GM12878 (cell line): ENCODE results near the gene TXNL4A. TPM values are rescaled to one million over a fixed set of nuclear protein-coding genes. Genes with fewer than 3 reads are reported as not detected.

ENCODE experiments used
- ATAC-seq: fragments of 200-7000 bp; cut with Tn5 transposase; 3 replicates; pipeline ENCODE4 v1.9.1; 2020; ENCODE audit warnings: mild to moderate bottlenecking, moderate library complexity
- BruUV-seq: library from RNA; stranded (reverse); fragments of 400-500 nt; replicated peaks from 2 replicates; lab custom pipeline; 2021; lab: Mats Ljungman, UMichigan
- CTCF ChIA-PET: fragments of 300-600 bp; sonication (Branson Sonifier 250); formaldehyde crosslinking; extraction: SDS; loops from one replicate; lab custom pipeline; 2021; ENCODE audit warnings: inconsistent platforms; lab: Yijun Ruan, JAX
- POLR2A ChIA-PET: fragments of 350-600 bp; formaldehyde crosslinking; extraction: SDS; loops from one replicate; lab custom pipeline; 2021; ENCODE audit warnings: inconsistent platforms; lab: Charles Lee
- RAD21 ChIA-PET: fragments of 300-600 bp; sonication (Branson Sonifier 250); formaldehyde crosslinking; loops from one replicate; lab custom pipeline; 2023; ENCODE audit warnings: antibody characterized with exemption; ENCODE audit not compliant: unreplicated experiment; lab: Charles Lee
- SMC1A ChIA-PET: fragments of 300-600 bp; sonication (Branson Sonifier 250); formaldehyde crosslinking; loops from one replicate; lab custom pipeline; 2023; ENCODE audit not compliant: unreplicated experiment, uncharacterized antibody; lab: Charles Lee
- DNase-seq: peaks from one replicate; pipeline ENCODE4 v3.0.0-alpha.2; 2011; ENCODE audit warnings: low read depth, low spot score
- FAIRE-seq: peaks from 3 replicates; lab custom pipeline; 2011; peaks lifted over from hg19 to GRCh38; lab: Jason Lieb, UNC
- H2AFZ ChIP-seq: 2 replicates; pipeline ENCODE4 v1.6.0; 2011; ENCODE audit warnings: low read depth, low read length, control low read depth; ENCODE audit not compliant: control insufficient read depth
- H3K27ac ChIP-seq: 2 replicates; pipeline ENCODE4 v1.5.1; 2011; ENCODE audit warnings: control low read depth; ENCODE audit not compliant: control insufficient read depth, insufficient read depth
- H3K27me3 ChIP-seq, 2 experiments: replicated peaks in 1 of 2; 2 replicates each; pipeline versions ENCODE4 v1.6.0 to v1.6.1; 2011; ENCODE audit warnings: low read length in 1 of 2; ENCODE audit not compliant: control insufficient read depth in 2 of 2, insufficient read depth in 2 of 2
- H3K36me3 ChIP-seq, 2 experiments: 2 replicates each; pipeline ENCODE4 v1.5.1; 2011; ENCODE audit warnings: low read length in 1 of 2; ENCODE audit not compliant: control insufficient read depth in 2 of 2, insufficient read depth in 2 of 2
- H3K4me1 ChIP-seq: 2 replicates; pipeline ENCODE4 v1.6.1; 2011; ENCODE audit warnings: mild to moderate bottlenecking, low read length, moderate library complexity, mixed read lengths; ENCODE audit not compliant: control insufficient read depth, insufficient read depth
- H3K4me2 ChIP-seq: 2 replicates; pipeline ENCODE4 v1.6.0; 2011; ENCODE audit warnings: control low read depth; ENCODE audit not compliant: control insufficient read depth, insufficient read depth
- H3K4me3 ChIP-seq: fragments of 200-600 bp; sonication (generic); 2 replicates; pipeline ENCODE4 v1.5.1; 2016
- H3K79me2 ChIP-seq: 2 replicates; pipeline ENCODE4 v1.6.0; 2011; ENCODE audit warnings: low read length; ENCODE audit not compliant: control insufficient read depth, insufficient read depth
- H3K9ac ChIP-seq: 2 replicates; pipeline ENCODE4 v1.8.0; 2011; ENCODE audit warnings: low read length, control low read depth, mixed read lengths; ENCODE audit not compliant: control insufficient read depth, insufficient read depth
- H3K9me3 ChIP-seq: replicated peaks from 3 replicates; pipeline ENCODE4 v1.5.1; 2011; ENCODE audit warnings: mild to moderate bottlenecking, low read length; ENCODE audit not compliant: control insufficient read depth, insufficient read depth
- H4K20me1 ChIP-seq: 2 replicates; pipeline ENCODE4 v1.6.0; 2011; ENCODE audit not compliant: control insufficient read depth, insufficient read depth
- BMI1 ChIP-seq: fragments of 450-650 bp; IDR thresholded peaks from 2 replicates; pipeline ENCODE4 v1.6.1; 2016; ENCODE audit warnings: mild to moderate bottlenecking, moderate library complexity, borderline replicate concordance
- CEBPZ ChIP-seq: fragments of 150-350 bp; IDR thresholded peaks from 2 replicates; pipeline ENCODE4 v1.6.1; 2016; ENCODE audit warnings: low read depth, low read length
- EZH2 ChIP-seq: IDR thresholded peaks from 2 replicates; pipeline ENCODE4 v1.6.1; 2012; ENCODE audit warnings: low read depth, mild to moderate bottlenecking, control low read depth, inconsistent platforms, low read length, borderline replicate concordance; ENCODE audit not compliant: control insufficient read depth
- GATAD2B ChIP-seq: fragments of 450-650 bp; conservative IDR thresholded peaks from 2 replicates; pipeline ENCODE4 v1.6.1; 2017; ENCODE audit warnings: low read depth, mild to moderate bottlenecking, moderate library complexity
- HCFC1 ChIP-seq: fragments of 150-350 bp; IDR thresholded peaks from 2 replicates; pipeline ENCODE4 v1.6.1; 2014; ENCODE audit warnings: low read length
- IKZF2 ChIP-seq, 2 experiments: fragments of 450-650 bp; IDR thresholded peaks; 2 replicates each; pipeline ENCODE4 v1.6.1; 2017; ENCODE audit warnings: mild to moderate bottlenecking in 2 of 2, moderate library complexity in 2 of 2
- NFYA ChIP-seq: IDR thresholded peaks from 2 replicates; pipeline ENCODE4 v1.6.1; 2011; ENCODE audit warnings: low read depth, mild to moderate bottlenecking, low read length, improper control_type of control experiment, borderline replicate concordance
- WGBS: methylation state at CpG from one replicate; pipeline ENCODE4 v1.1.6; 2016; ENCODE audit warnings: low lambda C conversion rate; ENCODE audit not compliant: insufficient replicate concordance, insufficient coverage; ENCODE audit errors: missing lambda C conversion rate; 5-methylcytosine and 5-hydroxymethylcytosine counted together
- in situ Hi-C: fragments of 300-500 bp; cut with MboI; formaldehyde crosslinking; loops from 9 replicates; pipeline ENCODE4 v1.14.3; 2018; ENCODE audit warnings: mixed read lengths
- intact Hi-C: fragments of 100-400 bp; cut with micrococcal nuclease; formaldehyde crosslinking; loops from one replicate; pipeline ENCODE4 v1.14.2; 2022; ENCODE audit not compliant: unreplicated experiment
- polyA plus RNA-seq, 11 experiments: library from polyadenylated mRNA; depleted of rRNA in 4 of 11; unstranded in 6 of 11; stranded (reverse) in 5 of 11; fragments of >200 nt; fragmentation: Nextera tagmentation in 4 of 11; fragmentation: Illumina TruSeq in 1 of 11; extraction: Ambion mirVana in 4 of 11; extraction: Trizol in 1 of 11; gene quantifications; 1 replicate in 1 of 11; 2 replicates in 10 of 11; pipeline versions ENCODE4 v1.2.1 to v1.2.3, GENCODE V29; 2011 to 2016; ENCODE audit warnings: inconsistent platforms in 2 of 11, missing spikeins in 2 of 11, low read depth in 1 of 11
- total RNA-seq, 4 experiments: library from RNA; depleted of rRNA in 3 of 4; stranded (reverse); fragments of >200 nt in 3 of 4; fragmentation: Illumina TruSeq in 1 of 4; extraction: Trizol in 1 of 4; gene quantifications; 2 replicates each; pipeline versions ENCODE4 v1.2.1 to v1.2.3, GENCODE V29; 2013 to 2021

The TXNL4A gene
- total and polyA plus RNA-seq, 10 of the 15 experiments (the other 5 are each of a cell fraction or from before 2014, with no cell fraction given) = 38.4 to 329 (median 128) TPM

DNA sequence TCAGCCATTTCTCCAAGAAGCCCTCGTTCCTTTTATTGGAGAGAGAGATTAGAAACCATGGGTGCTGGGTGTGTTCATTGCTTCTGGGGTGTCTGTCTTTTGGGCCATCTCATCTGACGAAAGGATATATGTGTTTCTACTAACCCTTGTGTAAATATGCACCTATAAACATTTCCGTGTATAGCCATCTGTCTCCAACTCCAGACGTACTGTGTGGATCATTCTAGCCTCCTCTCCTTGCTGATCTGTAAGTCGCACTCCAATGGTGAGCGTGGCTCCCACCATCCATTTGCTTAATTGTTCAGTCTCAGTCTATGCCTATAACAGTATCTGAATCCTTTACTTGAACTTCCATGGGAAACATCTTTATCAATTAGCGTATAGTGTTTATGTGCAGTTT is 47.6 kb upstream of the TXNL4A start:
- Histone ChIP-seq H3K27me3 (no peaks in the 10 kb centered on the region), H3K36me3 (peaks cover 0 to 3% of the 10 kb centered on the region in 2 experiments; a peak in 1 of 4 replicates), H3K79me2 (peaks cover 16% of the 10 kb centered on the region), H4K20me1 (no peaks in the 10 kb centered on the region), H3K4me1 (peaks cover 3% of the 10 kb centered on the region; the same call in 1 of the 2 replicates), H3K9ac (no peak overlapping the region; the same call in 1 of the 2 replicates), H2AFZ (no peak overlapping the region), H3K4me2 (peak overlapping the region; percentile 66), H3K27ac (no peak overlapping the region), H3K9me3 (no peaks in the 10 kb centered on the region)
- POLR2A ChIA-PET = no interaction called here
- ATAC-seq (no peak), FAIRE-seq (no peak), DNase-seq (no peak)
- in situ Hi-C loops (loop anchor here (5.0 kb wide), 1 partner anchor 354 kb away; no protein-coding TSS in a partner anchor), intact Hi-C loops (no loop called here)
- RAD21 ChIA-PET = no interaction called here
- BruUV-seq = no TSS peak
- SMC1A ChIA-PET = interaction anchor here (1.0 to 2.0 kb wide), 4 partner anchors 10 to 76 kb away, joined by 3 to 9 read pairs (median 3); no protein-coding TSS in a partner anchor
- CTCF ChIA-PET = interaction anchor here (1.7 kb wide), 1 partner anchor 69 kb away, joined by 4 read pairs; no protein-coding TSS in a partner anchor
- TF ChIP-seq GATAD2B (no peak), BMI1 (no peak), IKZF2 (IDR thresholded peaks at IDR 0.05) (no peak), CEBPZ (no peak), NFYA (no peak), EZH2 (no peak), HCFC1 (no peak)
- TF ChIP-seq, all 136 proteins: peak for 0
- H3K4me3 ChIP-seq = peak overlapping the region; percentile 79
- 91% methylated on average over 7 of the region's 7 CpGs for WGBS
